Hepatocyte (in vitro differentiated cells): Measurements from ENCODE around the gene C12orf42. TPM values are rescaled to one million over a fixed set of nuclear protein-coding genes. Genes with fewer than 3 reads are reported as not detected.

Source experiments
- DNase-seq: peaks from one replicate; pipeline ENCODE4 v3.0.0-alpha.2; 2016; ENCODE audit warnings: low spot score
- H2AFZ ChIP-seq: fragments of 200-600 bp; sonication (generic); 2 replicates; pipeline ENCODE4 v1.6.0; 2016; ENCODE audit warnings: antibody characterized with exemption, mild to moderate bottlenecking
- H3K27ac ChIP-seq: fragments of 200-600 bp; sonication (generic); 2 replicates; pipeline ENCODE4 v1.5.1; 2016; ENCODE audit warnings: mild to moderate bottlenecking
- H3K27me3 ChIP-seq: fragments of 200-600 bp; sonication (generic); 2 replicates; pipeline ENCODE4 v1.6.1; 2016
- H3K36me3 ChIP-seq: fragments of 200-600 bp; sonication (generic); replicated peaks from 2 replicates; pipeline ENCODE4 v1.5.1; 2016; ENCODE audit warnings: low read depth; ENCODE audit not compliant: insufficient read depth
- H3K4me1 ChIP-seq: fragments of 200-600 bp; sonication (generic); 2 replicates; pipeline ENCODE4 v1.5.1; 2016; ENCODE audit warnings: mild to moderate bottlenecking, moderate library complexity; ENCODE audit not compliant: insufficient read depth
- H3K4me2 ChIP-seq: fragments of 200-600 bp; sonication (generic); 2 replicates; pipeline ENCODE4 v1.6.0; 2016
- H3K4me3 ChIP-seq: fragments of 200-600 bp; sonication (generic); 2 replicates; pipeline ENCODE4 v1.5.1; 2016; ENCODE audit warnings: mild to moderate bottlenecking
- H3K79me2 ChIP-seq: fragments of 200-600 bp; sonication (generic); 2 replicates; pipeline ENCODE4 v1.6.0; 2017; ENCODE audit warnings: mild to moderate bottlenecking
- H3K9me2 ChIP-seq: fragments of 200-600 bp; sonication (generic); replicated peaks from 2 replicates; pipeline ENCODE4 v1.6.0; 2017; ENCODE audit warnings: mild to moderate bottlenecking; ENCODE audit not compliant: insufficient read depth
- H3K9me3 ChIP-seq: fragments of 200-600 bp; sonication (generic); 2 replicates; pipeline ENCODE4 v1.5.1; 2016; ENCODE audit warnings: low read depth, mild to moderate bottlenecking
- H4K20me1 ChIP-seq: fragments of 200-600 bp; sonication (generic); 2 replicates; pipeline ENCODE4 v1.6.0; 2016; ENCODE audit warnings: mild to moderate bottlenecking; ENCODE audit not compliant: insufficient read depth, poor library complexity, severe bottlenecking
- EZH2 ChIP-seq: fragments of 200-600 bp; sonication (generic); IDR thresholded peaks from 2 replicates; pipeline ENCODE4 v1.6.1; 2016; ENCODE audit warnings: antibody characterized with exemption, mild to moderate bottlenecking, borderline replicate concordance
- EZH2phosphoT487 ChIP-seq: fragments of 200-600 bp; sonication (generic); IDR thresholded peaks from one replicate; pipeline ENCODE4 v1.6.1; 2018; ENCODE audit warnings: antibody characterized with exemption, mild to moderate bottlenecking, low read depth, moderate library complexity; ENCODE audit not compliant: unreplicated experiment, severe bottlenecking
- WGBS: methylation state at CpG from one replicate; pipeline ENCODE4 v1.1.6; 2016; ENCODE audit warnings: low lambda C conversion rate; ENCODE audit errors: missing lambda C conversion rate; 5-methylcytosine and 5-hydroxymethylcytosine counted together
- polyA plus RNA-seq: library from polyadenylated mRNA; unstranded; fragments of >200 nt; fragmentation: Nextera tagmentation; extraction: Ambion mirVana; gene quantifications from 2 replicates; pipeline ENCODE4 v1.2.1, GENCODE V29; 2016
- total RNA-seq: library from RNA; depleted of rRNA; stranded (reverse); fragments of >200 nt; gene quantifications from 2 replicates; pipeline ENCODE4 v1.2.3, GENCODE V29; 2014
- TF ChIP-seq, protein P1 (sequence below): fragments of 200-600 bp; sonication (generic); IDR thresholded peaks from 2 replicates; pipeline ENCODE4 v1.5.1; 2016; ENCODE audit warnings: antibody characterized with exemption, mild to moderate bottlenecking; ENCODE audit not compliant: poor library complexity

The C12orf42 gene
- total and polyA plus RNA-seq, 2 experiments from 2014 or later, result not detected

DNA sequence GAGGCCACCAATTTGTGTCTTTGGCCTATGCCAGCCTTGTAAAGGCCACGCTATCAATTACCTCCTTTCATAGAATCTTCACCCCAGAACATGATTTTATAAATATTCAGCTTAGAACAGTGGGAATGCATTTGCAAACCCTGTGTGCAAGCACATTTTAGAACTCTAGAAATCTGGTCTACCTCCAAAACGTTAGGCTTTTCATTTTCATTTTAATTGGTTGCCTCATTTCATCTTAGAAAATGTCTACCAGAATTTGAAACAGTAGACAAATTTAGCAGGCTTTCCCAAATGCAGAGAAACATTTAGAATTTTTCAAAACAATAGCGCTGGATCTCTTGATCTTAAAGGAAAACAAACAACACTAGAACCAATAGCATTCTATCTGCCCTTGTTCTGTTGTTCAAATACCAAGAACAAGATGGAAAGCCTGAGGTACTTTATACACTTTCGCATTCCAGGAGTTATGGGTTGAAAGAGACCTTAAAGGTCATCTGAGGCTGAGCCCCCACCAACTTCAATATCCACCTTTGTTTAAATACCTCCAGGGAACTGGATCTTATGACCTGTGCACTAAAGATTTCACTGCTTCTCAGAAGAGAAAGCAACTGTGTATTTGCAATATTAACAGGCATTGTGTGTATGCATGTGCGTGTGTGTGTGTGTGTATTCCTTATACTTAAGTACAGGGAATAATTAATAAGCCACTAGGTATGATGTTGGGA is 185.1 kb downstream of the C12orf42 start:
- Histone ChIP-seq H3K4me3 (no peak overlapping the region), H3K36me3 (no peaks in the 10 kb centered on the region), H3K79me2 (no peaks in the 10 kb centered on the region), H3K4me1 (no peaks in the 10 kb centered on the region), H3K27ac (no peak overlapping the region), H3K27me3 (no peaks in the 10 kb centered on the region), H4K20me1 (no peaks in the 10 kb centered on the region), H3K4me2 (no peak overlapping the region), H3K9me3 (no peaks in the 10 kb centered on the region), H2AFZ (no peak overlapping the region), H3K9me2 (no peaks in the 10 kb centered on the region)
- WGBS, result 81% methylated on average over 5 of the region's 5 CpGs
- no peak for DNase-seq
- TF ChIP-seq, protein P1, sequence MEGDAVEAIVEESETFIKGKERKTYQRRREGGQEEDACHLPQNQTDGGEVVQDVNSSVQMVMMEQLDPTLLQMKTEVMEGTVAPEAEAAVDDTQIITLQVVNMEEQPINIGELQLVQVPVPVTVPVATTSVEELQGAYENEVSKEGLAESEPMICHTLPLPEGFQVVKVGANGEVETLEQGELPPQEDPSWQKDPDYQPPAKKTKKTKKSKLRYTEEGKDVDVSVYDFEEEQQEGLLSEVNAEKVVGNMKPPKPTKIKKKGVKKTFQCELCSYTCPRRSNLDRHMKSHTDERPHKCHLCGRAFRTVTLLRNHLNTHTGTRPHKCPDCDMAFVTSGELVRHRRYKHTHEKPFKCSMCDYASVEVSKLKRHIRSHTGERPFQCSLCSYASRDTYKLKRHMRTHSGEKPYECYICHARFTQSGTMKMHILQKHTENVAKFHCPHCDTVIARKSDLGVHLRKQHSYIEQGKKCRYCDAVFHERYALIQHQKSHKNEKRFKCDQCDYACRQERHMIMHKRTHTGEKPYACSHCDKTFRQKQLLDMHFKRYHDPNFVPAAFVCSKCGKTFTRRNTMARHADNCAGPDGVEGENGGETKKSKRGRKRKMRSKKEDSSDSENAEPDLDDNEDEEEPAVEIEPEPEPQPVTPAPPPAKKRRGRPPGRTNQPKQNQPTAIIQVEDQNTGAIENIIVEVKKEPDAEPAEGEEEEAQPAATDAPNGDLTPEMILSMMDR, result no peak
- TF ChIP-seq EZH2 (no peak), EZH2phosphoT487 (no peak)

GRCh38 chr12:103308396-103308795 is 187.4 kb downstream of the C12orf42 start:
- Histone ChIP-seq H3K79me2 (no peaks in the 10 kb centered on the region), H3K9me3 (no peaks in the 10 kb centered on the region), H3K27me3 (peaks cover 9% of the 10 kb centered on the region), H3K4me3 (no peak overlapping the region), H3K4me1 (no peaks in the 10 kb centered on the region), H3K27ac (no peak overlapping the region), H3K9me2 (no peaks in the 10 kb centered on the region), H3K4me2 (no peak overlapping the region), H2AFZ (no peak overlapping the region), H4K20me1 (no peaks in the 10 kb centered on the region), H3K36me3 (no peaks in the 10 kb centered on the region)
- TF ChIP-seq EZH2phosphoT487 (no peak), EZH2 (no peak)
- TF ChIP-seq, protein P1, result no peak
- WGBS, result 92% methylated on average over 1 of the region's 1 CpG
- DNase-seq, result no peak

DNA sequence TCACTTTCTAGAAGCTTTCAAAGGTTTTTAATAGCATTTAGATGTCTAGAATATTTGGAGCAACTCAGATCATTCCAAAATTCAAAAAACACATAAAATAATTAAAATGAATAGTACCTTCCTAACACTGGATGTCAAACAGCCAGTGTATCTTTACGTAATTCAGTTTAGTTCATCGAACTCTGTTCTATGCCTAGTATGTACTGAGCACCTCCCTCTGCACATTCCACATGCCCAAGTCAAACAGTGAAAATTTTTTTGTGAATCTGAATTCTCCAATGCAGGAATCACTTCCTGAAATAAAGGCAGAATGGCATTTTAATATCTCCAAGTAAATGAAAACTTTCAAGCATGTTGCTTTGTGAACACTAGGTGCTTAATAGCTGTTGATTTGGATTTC is 192.3 kb downstream of the C12orf42 start:
- Histone ChIP-seq H4K20me1 (no peaks in the 10 kb centered on the region), H3K27ac (no peak overlapping the region), H2AFZ (no peak overlapping the region), H3K4me1 (no peaks in the 10 kb centered on the region), H3K79me2 (no peaks in the 10 kb centered on the region), H3K9me3 (no peaks in the 10 kb centered on the region), H3K27me3 (peaks cover 35% of the 10 kb centered on the region), H3K36me3 (no peaks in the 10 kb centered on the region), H3K9me2 (no peaks in the 10 kb centered on the region), H3K4me2 (no peak overlapping the region), H3K4me3 (no peak overlapping the region)
- WGBS, result 82% methylated on average over 2 of the region's 2 CpGs
- TF ChIP-seq, protein P1, result no peak
- TF ChIP-seq EZH2 (no peak), EZH2phosphoT487 (no peak)
- no peak for DNase-seq
